ENCODE data around the gene PTGIR. TPM values are rescaled to one million over a fixed set of nuclear protein-coding genes. Genes with fewer than 3 reads are reported as not detected.
"Not testable (repeated sequence)": the region's sequence is repeated elsewhere in the genome, so short reads cannot be mapped to it uniquely, and the experiment has no call there.

Gene PTGIR
- total and polyA plus RNA-seq, 10 of the 15 experiments (the other 5 are each of a cell fraction or from before 2014, with no cell fraction given), result 0.34 to 29.1 (median 9.9) TPM

DNA sequence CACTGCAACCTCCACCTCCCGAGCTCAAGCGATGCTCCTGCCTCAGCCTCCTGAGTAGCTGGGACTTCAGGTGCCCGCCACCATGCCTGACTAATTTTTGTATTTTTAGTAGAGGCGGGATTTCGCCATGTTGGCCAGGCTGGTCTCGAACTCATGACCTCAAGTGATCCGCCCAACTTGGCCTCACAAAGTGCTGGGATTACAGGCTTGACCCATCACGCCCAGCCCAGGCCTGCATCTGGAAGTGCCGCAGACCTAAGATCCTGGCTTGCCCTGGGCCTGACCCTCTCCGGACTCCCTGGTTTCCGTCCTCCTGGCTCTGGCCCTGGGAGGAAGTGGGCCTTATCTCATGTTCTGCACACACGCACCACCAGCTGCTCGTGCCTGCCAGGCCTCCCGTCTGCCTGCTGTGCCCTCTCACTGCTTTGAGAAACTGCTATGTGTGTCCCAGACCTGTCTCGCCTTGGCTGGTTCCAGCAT is 4.7 kb upstream of the PTGIR start:
- ChIA-PET POLR2A (interaction anchor here (1.2 to 1.5 kb wide), 2 partner anchors 10 to 15 kb away, joined by 3 to 5 read pairs; no protein-coding TSS in a partner anchor), SMC1A (ENCODE audit: uncharacterized antibody, unreplicated experiment) (interaction anchor here (1.0 to 2.6 kb wide), 3 partner anchors 8 to 32 kb away, joined by 4 to 15 read pairs (median 9); partner anchors contain the start of gene DACT3), RAD21 (ENCODE audit: unreplicated experiment) (interaction anchor here (2.2 to 2.4 kb wide), 2 partner anchors 11 to 33 kb away, joined by 7 to 14 read pairs; no protein-coding TSS in a partner anchor), CTCF (interaction anchor here (2.8 to 12.1 kb wide), 2 partner anchors 14 to 32 kb away, joined by 18 to 150 read pairs; partner anchors contain the start of gene DACT3)
- in situ Hi-C loops (cut with MboI), result no loop called here
- TF ChIP-seq CTCF (IDR thresholded peaks at IDR 0.05 in 2 of 3, conservative IDR thresholded peaks at IDR 0.05 in 1 of 3; ENCODE audit: control insufficient read depth in 2 of 3, extremely low read depth in 1 of 3, insufficient read depth in 1 of 3, low read depth in 3 of 3, low read length in 3 of 3) (no peak), SP1 (IDR thresholded peaks at IDR 0.05; ENCODE audit: low read depth, low read length) (no peak), CBX3 (IDR thresholded peaks at IDR 0.05; ENCODE audit: borderline replicate concordance, low read depth) (no peak), TBL1XR1 (IDR thresholded peaks at IDR 0.05; ENCODE audit: low read depth, low read length) (no peak), CBFB (IDR thresholded peaks at IDR 0.05; ENCODE audit: low read depth) (no peak)
- TF ChIP-seq, protein P1, sequence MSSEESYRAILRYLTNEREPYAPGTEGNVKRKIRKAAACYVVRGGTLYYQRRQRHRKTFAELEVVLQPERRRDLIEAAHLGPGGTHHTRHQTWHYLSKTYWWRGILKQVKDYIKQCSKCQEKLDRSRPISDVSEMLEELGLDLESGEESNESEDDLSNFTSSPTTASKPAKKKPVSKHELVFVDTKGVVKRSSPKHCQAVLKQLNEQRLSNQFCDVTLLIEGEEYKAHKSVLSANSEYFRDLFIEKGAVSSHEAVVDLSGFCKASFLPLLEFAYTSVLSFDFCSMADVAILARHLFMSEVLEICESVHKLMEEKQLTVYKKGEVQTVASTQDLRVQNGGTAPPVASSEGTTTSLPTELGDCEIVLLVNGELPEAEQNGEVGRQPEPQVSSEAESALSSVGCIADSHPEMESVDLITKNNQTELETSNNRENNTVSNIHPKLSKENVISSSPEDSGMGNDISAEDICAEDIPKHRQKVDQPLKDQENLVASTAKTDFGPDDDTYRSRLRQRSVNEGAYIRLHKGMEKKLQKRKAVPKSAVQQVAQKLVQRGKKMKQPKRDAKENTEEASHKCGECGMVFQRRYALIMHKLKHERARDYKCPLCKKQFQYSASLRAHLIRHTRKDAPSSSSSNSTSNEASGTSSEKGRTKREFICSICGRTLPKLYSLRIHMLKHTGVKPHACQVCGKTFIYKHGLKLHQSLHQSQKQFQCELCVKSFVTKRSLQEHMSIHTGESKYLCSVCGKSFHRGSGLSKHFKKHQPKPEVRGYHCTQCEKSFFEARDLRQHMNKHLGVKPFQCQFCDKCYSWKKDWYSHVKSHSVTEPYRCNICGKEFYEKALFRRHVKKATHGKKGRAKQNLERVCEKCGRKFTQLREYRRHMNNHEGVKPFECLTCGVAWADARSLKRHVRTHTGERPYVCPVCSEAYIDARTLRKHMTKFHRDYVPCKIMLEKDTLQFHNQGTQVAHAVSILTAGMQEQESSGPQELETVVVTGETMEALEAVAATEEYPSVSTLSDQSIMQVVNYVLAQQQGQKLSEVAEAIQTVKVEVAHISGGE (CRISPR knock-in tag; IDR thresholded peaks at IDR 0.05), result no peak
- Histone ChIP-seq H3K27ac (ENCODE audit: control insufficient read depth, insufficient read depth) (no peak overlapping the region), H3K36me3 (ENCODE audit: control insufficient read depth in 2 of 2, insufficient read depth in 2 of 2, low read length in 1 of 2) (no peaks in the 10 kb centered on the region), H3K79me2 (ENCODE audit: control insufficient read depth, insufficient read depth, low read length) (no peaks in the 10 kb centered on the region), H3K4me2 (ENCODE audit: control insufficient read depth, insufficient read depth) (no peak overlapping the region), H3K4me1 (ENCODE audit: control insufficient read depth, insufficient read depth, low read length) (peaks cover 27% of the 10 kb centered on the region), H3K9me3 (replicated peaks; ENCODE audit: control insufficient read depth, insufficient read depth, low read length) (no peaks in the 10 kb centered on the region), H2AFZ (ENCODE audit: control insufficient read depth, low read depth, low read length) (no peak overlapping the region), H3K4me3 (no peak overlapping the region), H3K9ac (ENCODE audit: control insufficient read depth, insufficient read depth, low read length) (no peak overlapping the region), H4K20me1 (ENCODE audit: control insufficient read depth, insufficient read depth) (no peaks in the 10 kb centered on the region), H3K27me3 (replicated peaks in 1 of 2; ENCODE audit: control insufficient read depth in 2 of 2, insufficient read depth in 2 of 2, low read length in 1 of 2) (peaks cover 0 to under 1% of the 10 kb centered on the region in 2 experiments; a peak in 1 of 4 replicates)
- DNase-seq (ENCODE audit: low read depth, low spot score) (no peak), FAIRE-seq (no peak), ATAC-seq (no peak)
- no TSS peak for BruUV-seq (replicated peaks)
- 81% methylated on average over 15 of the region's 15 CpGs for WGBS (ENCODE audit: insufficient coverage, insufficient replicate concordance, low lambda C conversion rate, missing lambda C conversion rate)
- intact Hi-C loops (cut with micrococcal nuclease; ENCODE audit: unreplicated experiment), result no loop called here

DNA sequence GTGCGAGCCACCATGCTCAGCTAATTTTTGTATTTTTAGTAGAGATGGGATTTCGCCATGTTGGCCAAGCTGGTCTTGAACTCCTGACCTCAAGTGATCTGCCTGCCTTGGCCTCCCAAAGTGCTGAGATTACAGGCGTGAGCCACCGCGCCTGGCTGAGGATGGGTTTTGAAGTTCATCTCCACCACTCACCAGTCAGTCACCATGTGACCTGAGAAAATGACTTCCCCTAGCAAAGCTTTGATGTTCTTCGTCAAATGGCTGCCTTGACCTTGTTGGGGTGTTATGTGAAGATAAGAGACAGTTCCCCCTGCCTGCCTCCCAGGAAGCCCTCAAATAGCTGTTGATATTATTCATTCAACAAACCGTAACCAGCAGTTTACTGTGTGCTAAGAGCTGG is 4.1 kb upstream of the PTGIR start:
- RAD21 ChIA-PET (ENCODE audit: unreplicated experiment), result interaction anchor here (2.4 kb wide), 1 partner anchor 10 kb away, joined by 14 read pairs; no protein-coding TSS in a partner anchor
- H3K27ac ChIP-seq (ENCODE audit: control insufficient read depth, insufficient read depth); H3K4me3 ChIP-seq; DNase-seq (ENCODE audit: low read depth, low spot score); intact Hi-C loops (cut with micrococcal nuclease; ENCODE audit: unreplicated experiment); H3K4me2 ChIP-seq (ENCODE audit: control insufficient read depth, insufficient read depth); H3K27me3 ChIP-seq (replicated peaks in 1 of 2; ENCODE audit: control insufficient read depth in 2 of 2, insufficient read depth in 2 of 2, low read length in 1 of 2); in situ Hi-C loops (cut with MboI); H3K36me3 ChIP-seq (ENCODE audit: control insufficient read depth in 2 of 2, insufficient read depth in 2 of 2, low read length in 1 of 2); H4K20me1 ChIP-seq (ENCODE audit: control insufficient read depth, insufficient read depth); H2AFZ ChIP-seq (ENCODE audit: control insufficient read depth, low read depth, low read length); ATAC-seq; H3K9me3 ChIP-seq (replicated peaks; ENCODE audit: control insufficient read depth, insufficient read depth, low read length); FAIRE-seq; H3K9ac ChIP-seq (ENCODE audit: control insufficient read depth, insufficient read depth, low read length); BruUV-seq (replicated peaks); H3K79me2 ChIP-seq (ENCODE audit: control insufficient read depth, insufficient read depth, low read length): not testable (repeated sequence)
- POLR2A ChIA-PET, result interaction anchor here (1.2 to 1.5 kb wide), 2 partner anchors 10 to 15 kb away, joined by 3 to 5 read pairs; no protein-coding TSS in a partner anchor
- CTCF ChIA-PET, result interaction anchor here (1.3 to 12.1 kb wide), 4 partner anchors 8 to 33 kb away, joined by 4 to 150 read pairs (median 16); partner anchors contain the start of gene DACT3
- peaks cover 30% of the 10 kb centered on the region for H3K4me1 ChIP-seq (ENCODE audit: control insufficient read depth, insufficient read depth, low read length)
- SMC1A ChIA-PET (ENCODE audit: uncharacterized antibody, unreplicated experiment), result interaction anchor here (1.0 to 2.6 kb wide), 4 partner anchors 8 to 33 kb away, joined by 3 to 15 read pairs (median 6); partner anchors contain the start of gene DACT3
- WGBS (ENCODE audit: insufficient coverage, insufficient replicate concordance, low lambda C conversion rate, missing lambda C conversion rate), result 84% methylated on average over 7 of the region's 7 CpGs

All from GM12878 (cell line).